ENCODE results near the gene PRAMEF20.
"Not testable (repeated sequence)": the region's sequence is repeated elsewhere in the genome, so short reads cannot be mapped to it uniquely, and the experiment has no call there.

The PRAMEF20 gene

GRCh38 chr1:13410150-13410549, at the start of gene PRAMEF20:
Gene PRAMEF20, plus strand, starts transcription at chr1:13410450. Its CDS starts 5,905 bp downstream, at chr1:13416355.
- not testable (repeated sequence) for DNase-seq (ENCODE audit: low spot score)

- DNase-seq (ENCODE audit: low spot score): not testable (repeated sequence)
Measured at GRCh38 chr1:13362364-13362763, 47.9 kb upstream of the PRAMEF20 start.

DNA sequence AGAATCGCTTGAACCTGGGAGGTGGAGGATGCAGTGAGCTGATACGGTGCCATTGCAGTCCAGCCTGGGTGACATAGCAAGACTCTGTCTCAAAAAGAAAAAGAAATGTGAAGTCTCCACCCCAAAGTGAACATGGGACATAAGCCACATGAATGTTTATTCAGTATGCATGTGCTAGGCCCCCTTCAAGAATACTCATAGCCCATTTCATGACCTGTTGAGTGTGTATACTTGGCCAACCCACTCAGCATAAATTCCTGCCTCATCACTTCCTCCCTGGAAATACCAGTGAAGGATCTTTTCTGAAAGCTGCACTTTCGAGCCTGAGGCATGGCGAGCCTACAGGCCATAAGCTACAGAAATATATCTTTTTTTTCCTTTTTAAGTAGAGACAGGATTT, 45.3 kb upstream of the PRAMEF20 start:
- DNase-seq (ENCODE audit: low spot score): not testable (repeated sequence)

- DNase-seq (ENCODE audit: low spot score): not testable (repeated sequence)
Measured at GRCh38 chr1:13366536-13366935, 43.7 kb upstream of the PRAMEF20 start.

- not testable (repeated sequence) for DNase-seq (ENCODE audit: low spot score)
Measured at GRCh38 chr1:13368544-13368943, 41.7 kb upstream of the PRAMEF20 start.

GRCh38 chr1:13378983-13379382, 31.3 kb upstream of the PRAMEF20 start:
- DNase-seq (ENCODE audit: low spot score): not testable (repeated sequence)

DNA sequence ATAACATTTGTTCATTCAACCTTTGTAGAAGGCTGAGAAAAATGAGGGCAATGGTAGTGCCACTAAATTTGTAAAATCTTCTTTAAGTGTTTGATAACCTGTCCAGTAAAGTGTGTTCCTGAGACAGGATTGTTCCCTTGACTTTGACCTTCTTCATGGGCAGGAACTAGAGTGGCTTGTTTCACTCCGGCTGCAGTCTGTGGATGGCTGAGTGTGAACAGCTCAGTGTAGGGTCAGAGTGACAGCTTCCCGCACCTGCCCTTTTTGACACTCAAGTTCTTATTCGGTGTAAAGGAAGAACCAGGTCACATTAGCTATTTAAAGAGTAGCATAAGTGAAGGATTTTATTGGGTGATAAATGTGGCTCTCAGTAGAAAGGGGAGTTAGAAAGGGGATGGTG, 29.9 kb upstream of the PRAMEF20 start:
- not testable (repeated sequence) for DNase-seq (ENCODE audit: low spot score)

DNA sequence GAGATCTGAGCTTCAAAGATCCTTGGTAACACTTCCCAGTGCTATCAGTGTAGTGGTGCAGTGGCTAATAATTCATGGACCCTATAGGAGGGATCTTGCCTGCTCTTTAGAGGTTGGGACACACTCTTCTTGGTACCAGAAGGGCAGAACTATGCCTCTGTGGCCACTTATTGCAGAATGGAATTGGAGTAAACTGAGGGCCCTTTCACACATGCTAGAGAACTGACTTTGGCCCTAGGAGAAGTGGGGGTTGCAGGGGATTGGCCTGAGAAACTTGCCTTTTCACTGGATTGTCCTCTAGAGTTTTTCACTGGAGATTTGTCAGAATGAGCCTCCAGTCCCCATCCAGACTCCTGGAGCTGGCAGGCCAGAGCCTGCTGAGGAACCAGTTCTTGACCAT, 20.9 kb upstream of the PRAMEF20 start, which contains the start of gene PRAMEF17:
Gene PRAMEF17 (plus strand): TSS at position 301 of the 400 bp plus-strand sequence. CDS start 26 bp downstream, at position 327.
- DNase-seq (ENCODE audit: low spot score): not testable (repeated sequence)

DNA sequence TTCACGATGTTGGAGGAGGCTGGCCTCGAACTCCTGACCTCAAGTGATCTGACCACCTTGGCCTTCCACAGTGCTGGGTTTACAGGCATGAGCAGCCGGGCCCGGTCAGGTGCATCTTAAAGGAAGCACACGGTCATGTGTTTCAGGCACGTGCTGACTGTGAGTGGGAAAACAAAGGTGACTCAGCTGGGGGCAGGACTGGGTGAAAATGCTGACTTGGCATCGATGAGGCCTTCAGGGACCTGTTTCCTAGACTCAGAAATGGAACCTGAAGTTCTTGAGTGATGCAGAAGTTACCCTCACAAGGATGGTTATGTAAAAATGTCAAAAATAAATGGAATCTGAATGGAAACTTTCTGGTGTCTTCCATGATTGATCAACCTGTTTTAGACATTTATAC, 17.2 kb upstream of the PRAMEF20 start:
- not testable (repeated sequence) for DNase-seq (ENCODE audit: low spot score)

GRCh38 chr1:13394761-13395160, 15.5 kb upstream of the PRAMEF20 start:
- not testable (repeated sequence) for DNase-seq (ENCODE audit: low spot score)

- DNase-seq (ENCODE audit: low spot score): not testable (repeated sequence)
Measured at GRCh38 chr1:13395311-13395710, 14.9 kb upstream of the PRAMEF20 start.

DNA sequence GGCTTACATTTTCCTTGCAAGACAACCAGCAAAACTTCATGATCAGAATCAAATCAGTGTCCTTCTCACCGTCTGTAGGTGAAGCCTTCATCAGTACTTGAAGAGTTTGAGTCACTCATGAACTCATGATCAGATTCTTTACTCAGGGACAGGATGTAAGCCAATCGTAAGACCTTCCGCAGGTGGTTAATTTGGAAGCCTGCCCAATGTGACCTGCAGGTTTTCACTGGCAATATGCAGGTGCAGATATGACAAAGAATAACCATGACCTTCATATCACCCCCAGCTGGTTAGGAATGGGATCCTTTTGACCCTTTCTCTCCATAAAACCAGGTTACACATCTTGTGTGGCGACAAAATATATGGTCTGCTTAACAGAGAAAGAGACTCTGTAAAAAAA, 2.4 kb upstream of the PRAMEF20 start:
- no peak for DNase-seq (ENCODE audit: low spot score)

DNA sequence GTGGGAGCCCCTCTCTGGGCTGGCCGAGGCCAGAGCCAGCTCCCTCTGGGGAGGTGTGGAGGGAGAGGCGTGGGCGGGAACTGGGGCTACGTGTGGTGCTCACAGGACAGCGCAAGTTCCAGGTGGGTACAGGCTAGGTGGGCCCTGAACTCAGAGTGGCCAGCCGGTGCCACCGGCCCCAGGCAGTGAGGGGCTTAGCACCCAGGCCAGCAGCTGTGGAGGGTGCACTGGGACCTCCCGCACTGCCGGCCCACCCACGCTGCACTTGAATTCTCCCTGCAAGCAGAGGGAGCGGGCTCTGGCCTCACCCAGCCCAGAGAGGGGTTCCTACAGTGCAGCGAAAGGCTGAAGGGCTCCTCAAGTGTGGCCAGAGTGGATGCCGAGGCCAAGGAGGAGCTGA, 20.2 kb downstream of the PRAMEF20 start:
- no peak for DNase-seq (ENCODE audit: low spot score)

DNA sequence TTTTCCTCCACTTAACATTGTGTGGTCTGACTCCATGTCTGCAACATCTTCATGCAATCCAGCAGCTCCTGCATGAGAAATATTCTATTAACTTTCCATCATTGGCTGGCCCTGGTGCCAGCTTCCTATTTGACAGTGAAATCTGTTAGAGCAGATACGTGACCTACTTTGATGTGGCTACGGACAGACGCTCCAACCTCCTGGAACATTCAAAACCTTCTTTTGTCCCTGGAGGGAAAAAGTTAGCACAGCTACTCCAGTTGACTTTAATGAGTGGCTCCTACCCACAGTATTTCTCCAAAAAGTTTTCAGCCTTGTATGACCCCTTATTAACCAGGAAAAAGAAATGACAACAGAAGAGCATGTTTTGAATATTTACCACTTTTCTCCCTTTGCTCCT, 22.0 kb downstream of the PRAMEF20 start:
- no peak for DNase-seq (ENCODE audit: low spot score)

DNA sequence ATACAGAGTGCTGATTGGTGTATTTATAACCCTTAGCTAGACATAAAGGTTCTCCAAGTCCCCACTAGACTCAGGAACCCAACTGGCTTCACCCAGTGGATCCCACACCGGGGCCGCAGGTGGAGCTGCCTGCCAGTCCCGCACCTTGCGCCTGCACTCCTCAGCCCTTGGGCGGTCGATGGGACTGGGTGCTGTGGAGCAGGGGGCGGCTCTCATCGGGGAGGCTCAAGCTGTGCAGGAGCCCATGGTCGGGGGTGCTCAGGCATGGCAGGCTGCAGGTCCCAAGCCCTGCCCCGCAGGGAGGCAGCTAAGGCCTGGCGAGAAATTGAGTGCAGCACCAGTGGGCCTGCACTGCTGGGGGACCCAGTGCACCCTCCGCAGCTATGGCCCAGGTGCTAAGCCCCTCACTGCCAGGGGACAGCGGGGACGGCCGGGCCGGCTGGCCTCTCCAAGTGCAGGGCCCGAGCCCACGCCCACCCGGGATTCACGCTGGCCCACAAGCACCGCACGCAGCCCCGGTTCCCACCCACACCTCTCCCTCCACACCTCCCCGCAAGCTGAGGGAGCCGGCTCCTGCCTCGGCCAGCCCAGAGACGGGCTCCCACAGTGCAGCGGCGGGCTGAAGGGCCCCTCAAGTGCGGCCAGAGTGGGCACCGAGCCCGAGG, 23.6 kb downstream of the PRAMEF20 start:
- not testable (repeated sequence) for DNase-seq (ENCODE audit: low spot score)

- no peak for DNase-seq (ENCODE audit: low spot score)
Measured at GRCh38 chr1:13435458-13435857, 25.2 kb downstream of the PRAMEF20 start.

- not testable (repeated sequence) for DNase-seq (ENCODE audit: low spot score)
Measured at GRCh38 chr1:13439104-13439783, 29.0 kb downstream of the PRAMEF20 start.

- DNase-seq (ENCODE audit: low spot score): no peak
Measured at GRCh38 chr1:13443335-13443979, 33.2 kb downstream of the PRAMEF20 start.

DNA sequence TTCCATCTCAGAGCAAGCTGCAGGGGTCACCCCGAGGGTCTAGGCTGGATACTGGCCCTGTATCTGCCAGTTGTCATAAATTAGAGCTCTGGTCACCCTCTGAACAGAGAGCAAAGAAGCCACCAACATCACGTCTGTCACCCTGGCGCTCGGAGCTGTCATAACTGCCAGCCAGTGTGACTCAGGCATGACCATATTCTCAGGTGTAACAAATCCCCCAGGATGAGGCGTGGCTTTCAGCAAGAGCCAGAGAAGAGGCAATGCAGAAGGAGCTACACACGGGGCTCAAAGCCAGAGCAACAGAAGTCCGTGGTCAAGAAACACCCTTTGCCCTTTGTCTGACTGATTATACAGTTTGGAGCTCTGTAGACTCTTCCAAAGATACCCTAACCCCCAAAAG, 40.0 kb downstream of the PRAMEF20 start:
- no peak for DNase-seq (ENCODE audit: low spot score)

DNA sequence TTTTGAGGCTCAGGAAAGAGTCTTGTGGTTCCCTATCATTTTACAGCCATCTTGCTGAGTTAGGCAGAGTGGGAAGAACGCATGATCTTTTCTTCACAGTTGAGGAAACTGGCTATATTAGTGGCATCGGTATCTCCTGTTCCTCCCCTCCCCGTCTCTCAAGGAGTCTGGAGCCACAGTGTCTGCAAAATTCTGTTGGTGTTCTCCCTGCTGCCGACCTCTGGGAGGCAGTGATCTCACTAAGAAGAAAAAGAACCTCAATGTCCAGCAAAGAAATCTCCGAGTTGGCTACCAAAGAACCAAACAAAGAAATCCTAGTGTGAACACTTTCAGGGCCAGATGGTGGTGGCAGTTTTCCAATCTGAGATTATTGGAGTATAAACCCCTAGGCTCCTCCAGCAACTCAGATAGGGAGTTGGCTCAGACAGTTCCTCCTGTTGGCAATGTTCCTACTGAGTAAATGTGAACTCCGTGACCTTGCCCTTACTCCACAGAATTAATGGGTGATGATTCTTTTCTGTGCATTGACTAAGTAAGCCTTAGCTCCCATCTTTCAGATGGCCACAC, 41.2 kb downstream of the PRAMEF20 start:
- DNase-seq (ENCODE audit: low spot score): no peak

DNA sequence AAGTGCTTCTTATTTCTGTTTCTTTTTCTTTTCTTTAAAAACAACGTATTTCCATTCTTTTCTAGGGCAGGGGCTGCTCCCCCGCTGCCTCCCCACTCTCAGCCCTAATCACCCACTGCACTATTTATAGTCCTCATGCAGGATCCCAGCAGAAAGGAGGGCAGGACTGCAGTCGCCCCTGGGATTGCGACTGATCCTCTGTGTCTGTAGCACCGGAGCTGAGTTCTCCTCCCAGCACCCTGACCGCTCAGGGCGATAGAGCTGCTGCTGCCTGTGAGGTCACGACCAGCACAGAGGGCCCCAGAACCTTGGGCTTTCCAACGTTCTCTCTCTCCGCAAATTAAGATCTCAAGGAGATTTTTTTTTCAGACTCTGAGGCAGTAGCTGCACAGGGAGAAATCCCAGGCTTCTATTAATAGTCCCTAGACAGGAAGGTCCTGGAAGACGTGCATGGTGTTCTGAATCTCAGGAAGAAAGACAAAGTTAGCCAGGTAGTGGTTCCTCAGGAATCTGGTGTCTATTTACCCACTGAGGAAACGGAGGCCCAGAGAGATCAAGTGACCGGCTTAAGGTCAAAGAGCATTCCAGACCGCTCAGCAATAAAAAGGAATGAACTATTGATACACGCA, 46.8 kb downstream of the PRAMEF20 start:
- DNase-seq (ENCODE audit: low spot score): no peak

DNA sequence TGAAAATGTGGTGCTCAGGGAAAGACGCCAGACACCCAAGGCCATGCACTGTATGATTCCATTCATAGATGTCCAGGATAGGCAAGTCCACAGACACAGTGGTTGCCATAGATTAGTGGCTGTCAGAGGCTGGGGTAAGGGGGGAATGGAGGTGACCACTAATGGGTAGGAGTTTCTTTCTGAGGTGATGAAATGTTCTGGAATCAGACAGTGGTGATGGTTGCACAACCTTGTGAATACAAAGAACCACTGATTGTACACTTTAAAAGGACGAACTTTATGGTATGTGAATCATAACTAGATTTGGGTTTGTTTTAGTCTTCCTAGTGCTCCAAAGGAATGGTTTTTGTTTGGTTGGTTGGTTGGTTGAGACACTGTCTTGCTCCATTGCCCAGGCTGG, 51.7 kb downstream of the PRAMEF20 start:
- DNase-seq (ENCODE audit: low spot score): no peak
